Fibroblast of skin of right biceps (primary cell): ENCODE measurements around the gene KCTD17.

ENCODE experiments used
- DNase-seq: peaks from one replicate; pipeline ENCODE4 v3.0.0-alpha.2; 2013

KCTD17 gene

GRCh38 chr22:37080838-37081237 is 29.3 kb downstream of the KCTD17 start:
- peak; percentile 9 for DNase-seq

GRCh38 chr22:37082251-37082873 is 30.8 kb downstream of the KCTD17 start:
- peak; percentile 33 for DNase-seq

GRCh38 chr22:37083914-37084313 is 32.4 kb downstream of the KCTD17 start:
- DNase-seq = no peak

GRCh38 chr22:37084385-37084784 is 32.8 kb downstream of the KCTD17 start:
- DNase-seq = no peak

- no peak for DNase-seq
Observed at GRCh38 chr22:37086184-37086583, 34.6 kb downstream of the KCTD17 start.

GRCh38 chr22:37088108-37088605 is 36.6 kb downstream of the KCTD17 start:
- peak; percentile 28 for DNase-seq

- no peak for DNase-seq
Observed at GRCh38 chr22:37088750-37089408, 37.3 kb downstream of the KCTD17 start.

- no peak for DNase-seq
Observed at GRCh38 chr22:37089434-37089833, 37.9 kb downstream of the KCTD17 start.

GRCh38 chr22:37090920-37091695 is 39.6 kb downstream of the KCTD17 start:
- DNase-seq = no peak

GRCh38 chr22:37091994-37092393 is 40.5 kb downstream of the KCTD17 start:
- no peak for DNase-seq

GRCh38 chr22:37092997-37093396 is 41.5 kb downstream of the KCTD17 start:
- DNase-seq = no peak

GRCh38 chr22:37094239-37094638 is 42.7 kb downstream of the KCTD17 start:
- no peak for DNase-seq

- DNase-seq = no peak
Observed at GRCh38 chr22:37095113-37095512, 43.6 kb downstream of the KCTD17 start.

GRCh38 chr22:37097346-37097745 is 45.8 kb downstream of the KCTD17 start:
- no peak for DNase-seq

GRCh38 chr22:37098976-37099591 is 47.5 kb downstream of the KCTD17 start:
- no peak for DNase-seq

GRCh38 chr22:37100589-37101127 is 49.1 kb downstream of the KCTD17 start:
- DNase-seq = no peak

- DNase-seq = no peak
Observed at GRCh38 chr22:37101311-37102066, 49.9 kb downstream of the KCTD17 start.

GRCh38 chr22:37103151-37103550 is 51.6 kb downstream of the KCTD17 start:
- no peak for DNase-seq

- no peak for DNase-seq
Observed at GRCh38 chr22:37103656-37104452, 52.3 kb downstream of the KCTD17 start.

- DNase-seq = no peak
Observed at GRCh38 chr22:37105154-37105553, 53.6 kb downstream of the KCTD17 start.

GRCh38 chr22:37105990-37106389 is 54.4 kb downstream of the KCTD17 start:
- DNase-seq = no peak
